ENCODE measurements around the gene FOXP1. TPM values are rescaled to one million over a fixed set of nuclear protein-coding genes. Genes with fewer than 3 reads are reported as not detected.

The FOXP1 gene
- total RNA-seq, 3 donors from 2014 or later, result 61.9 to 267 (median 146) TPM

DNA sequence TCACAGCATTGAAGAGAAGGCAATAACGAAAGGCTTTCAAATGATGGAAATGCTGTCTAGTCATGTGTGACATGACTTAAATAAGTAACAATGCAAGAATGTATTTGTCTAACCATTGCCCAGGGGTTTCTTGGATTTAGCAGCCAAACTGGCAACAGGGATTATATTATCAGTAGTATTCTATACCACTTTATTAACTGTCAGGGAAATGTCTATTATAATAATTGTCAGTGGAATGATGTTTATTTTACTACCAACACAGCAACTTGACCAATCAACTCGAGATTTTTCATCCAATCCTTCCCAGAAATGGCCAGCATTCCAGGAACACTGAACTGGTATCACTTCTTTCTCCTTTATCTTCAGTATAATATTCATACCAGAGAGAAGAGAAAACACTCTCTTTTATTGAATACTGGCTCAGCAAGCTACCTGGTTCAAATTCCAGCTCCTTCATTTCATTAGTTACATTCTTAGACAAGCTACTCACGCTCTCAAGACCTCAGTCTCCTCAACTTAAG is 66.2 kb downstream of the FOXP1 start:
- Histone ChIP-seq H3K9me3 (no peaks in the 10 kb centered on the region), H3K27ac (no peak overlapping the region), H3K4me3 (no peak overlapping the region), H3K4me1 (peaks cover 0 to 5% of the 10 kb centered on the region in 2 donors), H3K36me3 (no peaks in the 10 kb centered on the region), H3K27me3 (no peaks in the 10 kb centered on the region)
- DNase-seq (ENCODE audit: low spot score in 2 of 2), result no peak
- TF ChIP-seq POLR2AphosphoS5 (IDR thresholded peaks at IDR 0.05), result no peak
- no peak for TF ChIP-seq POLR2A (IDR thresholded peaks at IDR 0.05)
- TF ChIP-seq, protein P1, sequence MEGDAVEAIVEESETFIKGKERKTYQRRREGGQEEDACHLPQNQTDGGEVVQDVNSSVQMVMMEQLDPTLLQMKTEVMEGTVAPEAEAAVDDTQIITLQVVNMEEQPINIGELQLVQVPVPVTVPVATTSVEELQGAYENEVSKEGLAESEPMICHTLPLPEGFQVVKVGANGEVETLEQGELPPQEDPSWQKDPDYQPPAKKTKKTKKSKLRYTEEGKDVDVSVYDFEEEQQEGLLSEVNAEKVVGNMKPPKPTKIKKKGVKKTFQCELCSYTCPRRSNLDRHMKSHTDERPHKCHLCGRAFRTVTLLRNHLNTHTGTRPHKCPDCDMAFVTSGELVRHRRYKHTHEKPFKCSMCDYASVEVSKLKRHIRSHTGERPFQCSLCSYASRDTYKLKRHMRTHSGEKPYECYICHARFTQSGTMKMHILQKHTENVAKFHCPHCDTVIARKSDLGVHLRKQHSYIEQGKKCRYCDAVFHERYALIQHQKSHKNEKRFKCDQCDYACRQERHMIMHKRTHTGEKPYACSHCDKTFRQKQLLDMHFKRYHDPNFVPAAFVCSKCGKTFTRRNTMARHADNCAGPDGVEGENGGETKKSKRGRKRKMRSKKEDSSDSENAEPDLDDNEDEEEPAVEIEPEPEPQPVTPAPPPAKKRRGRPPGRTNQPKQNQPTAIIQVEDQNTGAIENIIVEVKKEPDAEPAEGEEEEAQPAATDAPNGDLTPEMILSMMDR (IDR thresholded peaks at IDR 0.05), result no peak
- intact Hi-C loops (cut with DNase I; ENCODE audit: low total_unique reads), result no loop called here

DNA sequence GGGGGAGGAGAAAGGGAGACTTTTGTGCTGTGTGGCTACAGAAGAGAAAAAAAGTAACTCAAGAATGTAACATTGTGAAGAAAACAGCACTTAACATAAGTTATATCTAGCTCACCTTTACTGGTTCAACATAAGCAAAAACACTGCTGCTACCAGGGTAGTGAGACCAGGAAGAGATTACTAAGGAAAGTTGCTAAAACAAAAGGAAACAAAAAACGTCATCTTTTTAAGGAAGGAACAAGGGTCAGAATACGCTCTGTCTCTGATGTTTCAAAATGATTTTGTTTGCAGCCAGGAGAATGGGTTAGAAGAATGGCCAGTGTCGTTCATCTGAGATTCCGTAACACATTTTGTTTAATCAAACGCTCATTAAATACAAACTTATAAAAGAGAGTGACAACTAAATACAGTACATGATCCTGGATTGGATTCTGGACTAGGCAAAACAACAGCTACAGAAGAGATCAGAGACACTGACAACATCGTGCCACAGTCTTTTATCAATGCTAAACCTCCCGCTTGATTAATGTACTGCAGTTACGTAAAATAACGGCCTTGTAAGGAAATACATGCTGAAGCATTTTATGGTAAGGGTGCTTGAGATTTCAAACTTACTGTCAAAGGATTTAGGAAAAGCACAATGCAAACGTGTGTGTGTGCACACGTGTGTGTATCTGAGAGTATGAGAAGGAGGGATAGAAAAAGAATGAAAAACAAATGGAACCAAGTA is 67.7 kb downstream of the FOXP1 start:
- peaks cover 0 to 5% of the 10 kb centered on the region in 2 donors for H3K4me1 ChIP-seq
- no peaks in the 10 kb centered on the region for H3K27me3 ChIP-seq
- no peak overlapping the region for H3K27ac ChIP-seq
- H3K36me3 ChIP-seq, result no peaks in the 10 kb centered on the region
- H3K9me3 ChIP-seq, result no peaks in the 10 kb centered on the region
- no peak for DNase-seq (ENCODE audit: low spot score in 2 of 2)
- no peak overlapping the region for H3K4me3 ChIP-seq
- TF ChIP-seq, protein P1 (IDR thresholded peaks at IDR 0.05), result no peak
- TF ChIP-seq POLR2AphosphoS5 (IDR thresholded peaks at IDR 0.05), result no peak
- TF ChIP-seq POLR2A (IDR thresholded peaks at IDR 0.05), result no peak
- intact Hi-C loops (cut with DNase I; ENCODE audit: low total_unique reads), result no loop called here

DNA sequence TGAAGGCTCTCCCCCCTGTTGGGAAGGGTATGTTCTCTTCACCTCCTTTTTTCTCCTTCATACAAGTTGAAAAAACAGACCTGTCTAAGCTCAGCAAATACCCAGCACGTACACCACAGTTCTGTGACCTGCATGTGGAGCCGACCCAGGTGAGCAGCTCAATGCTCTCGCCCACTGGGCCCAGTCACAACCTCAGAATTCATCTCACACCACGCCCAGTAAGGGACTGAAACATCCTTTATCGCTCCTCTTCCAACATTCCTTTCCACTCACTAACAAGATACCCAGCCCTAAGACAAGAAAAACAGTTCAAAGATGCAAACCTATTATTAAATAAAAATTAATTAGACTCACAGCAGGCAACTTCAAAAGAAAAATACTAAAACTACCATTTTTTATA is 68.9 kb downstream of the FOXP1 start:
- intact Hi-C loops (cut with DNase I; ENCODE audit: low total_unique reads), result no loop called here
- no peak overlapping the region for H3K4me3 ChIP-seq
- no peaks in the 10 kb centered on the region for H3K4me1 ChIP-seq
- no peak for TF ChIP-seq POLR2A (IDR thresholded peaks at IDR 0.05)
- TF ChIP-seq, protein P1 (IDR thresholded peaks at IDR 0.05), result no peak
- TF ChIP-seq POLR2AphosphoS5 (IDR thresholded peaks at IDR 0.05), result no peak
- H3K9me3 ChIP-seq, result no peaks in the 10 kb centered on the region
- DNase-seq (ENCODE audit: low spot score in 2 of 2), result no peak
- no peaks in the 10 kb centered on the region for H3K27me3 ChIP-seq
- no peak overlapping the region for H3K27ac ChIP-seq
- H3K36me3 ChIP-seq, result no peaks in the 10 kb centered on the region

DNA sequence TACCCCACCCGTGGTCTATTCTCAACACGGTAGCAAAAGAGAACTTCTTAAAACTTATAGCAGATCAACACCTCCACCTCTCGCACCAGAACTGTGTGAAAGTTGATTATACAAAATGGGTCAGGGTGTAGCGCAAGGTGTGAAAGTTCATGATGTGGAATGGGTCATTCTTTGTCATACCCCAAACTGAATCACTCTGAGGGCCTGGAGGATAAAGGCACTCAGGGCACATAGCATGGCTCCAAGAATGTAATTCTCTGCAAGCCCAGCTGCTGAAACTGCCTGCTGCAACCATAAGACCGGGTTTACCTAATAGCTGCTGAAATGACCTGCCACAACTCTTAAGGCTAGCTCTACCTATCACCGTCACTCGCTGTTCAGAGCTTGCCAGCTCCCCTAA is 70.0 kb downstream of the FOXP1 start:
- intact Hi-C loops (cut with DNase I; ENCODE audit: low total_unique reads), result no loop called here
- no peak for DNase-seq (ENCODE audit: low spot score in 2 of 2)
- H3K27ac ChIP-seq, result peak overlapping the region in 1 of 2 donors; percentile 6

DNA sequence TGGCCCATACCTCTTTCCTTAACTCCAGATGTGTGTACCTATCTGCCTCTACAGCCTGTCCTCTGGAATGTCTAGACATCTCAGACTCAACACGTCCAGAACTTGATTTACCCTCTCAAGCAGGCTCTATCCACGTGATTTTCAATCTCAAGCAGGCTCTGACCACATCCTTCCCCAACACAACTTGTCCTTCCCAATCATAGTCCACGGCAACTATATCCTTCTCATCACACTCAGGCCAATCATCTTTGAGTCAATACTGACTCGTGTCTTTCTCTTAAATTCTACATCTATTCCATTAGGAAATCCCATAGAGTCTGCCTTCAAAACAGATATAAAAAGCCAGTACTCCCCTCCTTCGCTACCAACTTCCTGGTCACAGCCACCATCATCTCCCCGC is 70.4 kb downstream of the FOXP1 start:
- no peak for DNase-seq (ENCODE audit: low spot score in 2 of 2)
- H3K4me1 ChIP-seq, result no peaks in the 10 kb centered on the region
- H3K27ac ChIP-seq, result peak overlapping the region in 1 of 2 donors; percentile 6
- no peak overlapping the region for H3K4me3 ChIP-seq
- no peaks in the 10 kb centered on the region for H3K36me3 ChIP-seq
- intact Hi-C loops (cut with DNase I; ENCODE audit: low total_unique reads), result no loop called here
- H3K27me3 ChIP-seq, result no peaks in the 10 kb centered on the region
- TF ChIP-seq, protein P1 (IDR thresholded peaks at IDR 0.05), result no peak
- TF ChIP-seq POLR2AphosphoS5 (IDR thresholded peaks at IDR 0.05), result no peak
- no peak for TF ChIP-seq POLR2A (IDR thresholded peaks at IDR 0.05)
- H3K9me3 ChIP-seq, result no peaks in the 10 kb centered on the region

More for the DNA sequence above, 70.0 kb downstream of the FOXP1 start:
- H3K27me3 ChIP-seq, result no peaks in the 10 kb centered on the region
- no peaks in the 10 kb centered on the region for H3K36me3 ChIP-seq
- no peak for TF ChIP-seq POLR2A (IDR thresholded peaks at IDR 0.05)
- no peak for TF ChIP-seq POLR2AphosphoS5 (IDR thresholded peaks at IDR 0.05)
- TF ChIP-seq, protein P1 (IDR thresholded peaks at IDR 0.05), result no peak
- H3K4me3 ChIP-seq, result no peak overlapping the region
- no peaks in the 10 kb centered on the region for H3K9me3 ChIP-seq
- no peaks in the 10 kb centered on the region for H3K4me1 ChIP-seq

All from breast epithelium (tissue), 4 donors.